ENCODE measurements around the gene PRPS2. TPM values are rescaled to one million over a fixed set of nuclear protein-coding genes. Genes with fewer than 3 reads are reported as not detected.

PRPS2 gene
- total and polyA plus RNA-seq, 2 of the 8 experiments (the other 6 are each of a cell fraction or from before 2014, with no cell fraction given) = 11.8 to 31.4 TPM

GRCh38 chrX:12811658-12812057 lies 20.4 kb downstream of the PRPS2 start (continued):
- no peak for TF ChIP-seq CHD7 (IDR thresholded peaks at IDR 0.05; ENCODE audit: insufficient replicate concordance, low read length)
- no peak for TF ChIP-seq EGR1 (IDR thresholded peaks at IDR 0.05; ENCODE audit: borderline replicate concordance, low read depth, low read length)
- no peak for TF ChIP-seq SP2 (IDR thresholded peaks at IDR 0.05; ENCODE audit: low read length)
- TF ChIP-seq RXRA (IDR thresholded peaks at IDR 0.05; ENCODE audit: insufficient read depth, low read depth, low read length) = no peak
- no peak for TF ChIP-seq ATF2 (IDR thresholded peaks at IDR 0.05; ENCODE audit: low read length)
- TF ChIP-seq ASH2L (IDR thresholded peaks at IDR 0.05; ENCODE audit: low read length) = no peak
- no peak for TF ChIP-seq SP4 (IDR thresholded peaks at IDR 0.05; ENCODE audit: low read length)
- no peak for TF ChIP-seq KDM5A (IDR thresholded peaks at IDR 0.05; ENCODE audit: low read length)
